ENCODE data around the gene IL1R2. TPM values are rescaled to one million over a fixed set of nuclear protein-coding genes. Genes with fewer than 3 reads are reported as not detected.

The IL1R2 gene
- total and polyA plus RNA-seq, 2 of the 13 experiments (the other 11 are each of a cell fraction or from before 2014, with no cell fraction given): 3.6 to 7.3 TPM

GRCh38 chr2:102034683-102035548, 43.2 kb downstream of the IL1R2 start (continued):
- TF ChIP-seq GABPA (IDR thresholded peaks at IDR 0.05; ENCODE audit: low read depth, low read length) (no peak), GABPA (CRISPR knock-in tag; IDR thresholded peaks at IDR 0.05; ENCODE audit: low read depth) (peak; percentile 27; the same call in 1 of the 2 replicates), RBAK (CRISPR knock-in tag; IDR thresholded peaks at IDR 0.05) (no peak), ISX (CRISPR knock-in tag; conservative IDR thresholded peaks at IDR 0.05) (no peak), FOXJ3 (CRISPR knock-in tag; IDR thresholded peaks at IDR 0.05; ENCODE audit: borderline replicate concordance) (peak; percentile 41; the same call in 1 of the 2 replicates), SMAD9 (CRISPR knock-in tag; IDR thresholded peaks at IDR 0.05) (no peak), PAX8 (CRISPR knock-in tag; IDR thresholded peaks at IDR 0.05; ENCODE audit: borderline replicate concordance) (0 out of 2 replicates have a peak, but pooled peaks have one; percentile 47), NKX3-1 (CRISPR knock-in tag; IDR thresholded peaks at IDR 0.05) (peak; percentile 78; the same call in 1 of the 2 replicates), NFATC3 (CRISPR knock-in tag; IDR thresholded peaks at IDR 0.05) (no peak), FOXK1 (CRISPR knock-in tag; IDR thresholded peaks at IDR 0.05; ENCODE audit: borderline replicate concordance, low read depth) (peak; percentile 60), ZNF567 (CRISPR knock-in tag; IDR thresholded peaks at IDR 0.05; ENCODE audit: borderline replicate concordance) (peak; percentile 86; the same call in 1 of the 2 replicates), DMAP1 (CRISPR knock-in tag; IDR thresholded peaks at IDR 0.05) (no peak), ETV5 (CRISPR knock-in tag; IDR thresholded peaks at IDR 0.05; ENCODE audit: borderline replicate concordance) (peak; percentile 62; the same call in 1 of the 2 replicates), ZSCAN31 (CRISPR knock-in tag; IDR thresholded peaks at IDR 0.05; ENCODE audit: low read depth) (peak; percentile 64; the same call in 1 of the 2 replicates), ZNF672 (CRISPR knock-in tag; IDR thresholded peaks at IDR 0.05) (no peak), BATF2 (CRISPR knock-in tag; IDR thresholded peaks at IDR 0.05) (no peak), ZNF225 (CRISPR knock-in tag; IDR thresholded peaks at IDR 0.05) (no peak), ZNF292 (CRISPR knock-in tag; IDR thresholded peaks at IDR 0.05; ENCODE audit: borderline replicate concordance, low read depth) (0 out of 2 replicates have a peak, but pooled peaks have one; percentile 42), ELF4 (CRISPR knock-in tag; IDR thresholded peaks at IDR 0.05; ENCODE audit: borderline replicate concordance) (0 out of 2 replicates have a peak, but pooled peaks have one; percentile 48), SOX5 (CRISPR knock-in tag; IDR thresholded peaks at IDR 0.05; ENCODE audit: borderline replicate concordance) (peak; percentile 35; the same call in 1 of the 2 replicates), ERF (CRISPR knock-in tag; IDR thresholded peaks at IDR 0.05) (0 out of 2 replicates have a peak, but pooled peaks have one; percentile 34), ZNF501 (CRISPR knock-in tag; IDR thresholded peaks at IDR 0.05) (peak; percentile 12; the same call in 1 of the 2 replicates), ZNF543 (CRISPR knock-in tag; IDR thresholded peaks at IDR 0.05) (peak; percentile 69; the same call in 1 of the 2 replicates), ZMYM4 (CRISPR knock-in tag; IDR thresholded peaks at IDR 0.05) (0 out of 2 replicates have a peak, but pooled peaks have one; percentile 11), FOXP4 (CRISPR knock-in tag; IDR thresholded peaks at IDR 0.05) (peak; percentile 32; the same call in 1 of the 2 replicates), ZNF441 (CRISPR knock-in tag; IDR thresholded peaks at IDR 0.05; ENCODE audit: borderline replicate concordance) (peak; percentile 50; the same call in 1 of the 2 replicates)
